ENCODE measurements around the gene B9D2. TPM values are rescaled to one million over a fixed set of nuclear protein-coding genes. Genes with fewer than 3 reads are reported as not detected.
A peak's percentile ranks its signal among the peaks of the same experiment; 100 is the strongest.

The B9D2 gene
- total and polyA plus RNA-seq, 7 donors: 1.7 to 13.1 (median 2.5) TPM

DNA sequence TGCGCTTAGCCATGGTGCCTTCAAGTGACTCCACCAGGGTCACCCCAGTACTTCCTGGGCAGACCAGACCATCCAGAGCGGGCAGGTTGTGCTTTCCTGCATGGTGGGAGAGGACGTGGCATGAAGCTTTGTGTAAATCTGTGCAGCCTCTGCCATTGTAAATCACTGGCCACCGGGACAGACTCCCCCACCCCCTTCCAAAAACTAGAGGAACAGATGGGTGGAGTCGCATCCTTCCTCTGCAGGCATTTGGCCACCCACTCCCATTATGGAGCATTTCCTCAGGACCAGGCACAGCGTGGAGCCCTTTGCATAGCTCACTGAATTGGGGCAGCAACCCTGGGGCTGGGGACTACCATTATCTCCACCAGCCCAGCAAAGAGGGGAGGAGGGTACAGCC is 41.8 kb upstream of the B9D2 start:
- TF ChIP-seq, protein P1, sequence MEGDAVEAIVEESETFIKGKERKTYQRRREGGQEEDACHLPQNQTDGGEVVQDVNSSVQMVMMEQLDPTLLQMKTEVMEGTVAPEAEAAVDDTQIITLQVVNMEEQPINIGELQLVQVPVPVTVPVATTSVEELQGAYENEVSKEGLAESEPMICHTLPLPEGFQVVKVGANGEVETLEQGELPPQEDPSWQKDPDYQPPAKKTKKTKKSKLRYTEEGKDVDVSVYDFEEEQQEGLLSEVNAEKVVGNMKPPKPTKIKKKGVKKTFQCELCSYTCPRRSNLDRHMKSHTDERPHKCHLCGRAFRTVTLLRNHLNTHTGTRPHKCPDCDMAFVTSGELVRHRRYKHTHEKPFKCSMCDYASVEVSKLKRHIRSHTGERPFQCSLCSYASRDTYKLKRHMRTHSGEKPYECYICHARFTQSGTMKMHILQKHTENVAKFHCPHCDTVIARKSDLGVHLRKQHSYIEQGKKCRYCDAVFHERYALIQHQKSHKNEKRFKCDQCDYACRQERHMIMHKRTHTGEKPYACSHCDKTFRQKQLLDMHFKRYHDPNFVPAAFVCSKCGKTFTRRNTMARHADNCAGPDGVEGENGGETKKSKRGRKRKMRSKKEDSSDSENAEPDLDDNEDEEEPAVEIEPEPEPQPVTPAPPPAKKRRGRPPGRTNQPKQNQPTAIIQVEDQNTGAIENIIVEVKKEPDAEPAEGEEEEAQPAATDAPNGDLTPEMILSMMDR (IDR thresholded peaks at IDR 0.05): no peak
- intact Hi-C loops (cut with DNase I): no loop called here
- no peak overlapping the region for H3K27ac ChIP-seq

DNA sequence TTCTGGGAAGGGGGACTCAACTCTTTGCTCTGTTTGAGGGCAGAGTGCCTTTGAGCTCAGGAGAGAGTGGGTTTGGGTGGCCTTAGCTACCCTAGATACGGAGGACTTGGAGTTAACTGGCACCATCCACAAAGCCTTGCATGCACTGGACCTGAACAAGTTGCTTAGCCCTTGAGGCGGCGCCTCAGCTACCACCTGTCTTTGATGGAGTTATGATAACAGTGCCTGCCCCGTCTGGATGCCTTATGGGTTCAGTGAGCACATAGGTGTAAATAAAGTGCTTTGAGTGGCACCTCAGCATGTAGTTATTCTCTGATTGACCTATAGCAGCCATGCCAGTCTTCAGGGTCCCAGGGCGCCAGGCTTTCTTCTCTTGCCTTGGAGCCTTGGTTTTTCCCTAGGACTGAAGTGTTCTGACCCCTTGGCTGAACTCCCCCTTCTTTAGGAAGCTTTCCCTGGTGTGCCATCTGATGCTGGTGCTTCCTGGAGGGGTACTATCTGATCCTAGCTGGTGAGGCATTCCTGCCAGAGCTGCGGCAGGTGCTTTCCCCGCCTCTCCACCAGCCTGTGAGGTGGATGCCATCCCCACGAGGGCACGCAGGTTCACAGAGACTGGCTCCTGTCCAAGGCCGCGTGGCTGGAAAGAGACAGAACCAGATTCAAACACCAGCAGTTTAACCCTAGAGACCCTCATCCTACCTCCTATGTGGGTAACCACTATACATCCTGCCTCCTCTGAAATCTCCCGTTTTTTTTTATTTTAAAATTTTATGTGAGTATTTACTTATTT is 39.4 kb upstream of the B9D2 start:
- WGBS, 3 donors: 49 to 59% (median 49%) methylated on average over 12 of the region's 12 CpGs
- Histone ChIP-seq H3K4me3 (no peak overlapping the region), H3K4me1 (peaks cover 21% of the 10 kb centered on the region), H3K27me3 (ENCODE audit: insufficient read depth in 3 of 3, low read length in 2 of 3) (no peaks in the 10 kb centered on the region), H3K9me3 (no peaks in the 10 kb centered on the region), H3K36me3 (ENCODE audit: insufficient read depth in 1 of 2, low read depth in 1 of 2) (peaks cover 0 to 13% of the 10 kb centered on the region in 2 donors), H3K27ac (peak overlapping the region; percentile 23)
- no peak for DNase-seq
- intact Hi-C loops (cut with DNase I): no loop called here
- TF ChIP-seq, protein P1 (IDR thresholded peaks at IDR 0.05): no peak
- ATAC-seq: no peak

More for the DNA sequence above, 41.8 kb upstream of the B9D2 start:
- DNase-seq (no peak), ATAC-seq (no peak)
- no peaks in the 10 kb centered on the region for H3K27me3 ChIP-seq (ENCODE audit: insufficient read depth in 3 of 3, low read length in 2 of 3)
- H3K4me3 ChIP-seq: no peak overlapping the region
- no peaks in the 10 kb centered on the region for H3K9me3 ChIP-seq
- WGBS, 3 donors: 63 to 75% (median 70%) methylated on average over 6 of the region's 6 CpGs
- H3K36me3 ChIP-seq (ENCODE audit: insufficient read depth in 1 of 2, low read depth in 1 of 2): peaks cover 0 to 15% of the 10 kb centered on the region in 2 donors
- H3K4me1 ChIP-seq: peaks cover 31% of the 10 kb centered on the region

DNA sequence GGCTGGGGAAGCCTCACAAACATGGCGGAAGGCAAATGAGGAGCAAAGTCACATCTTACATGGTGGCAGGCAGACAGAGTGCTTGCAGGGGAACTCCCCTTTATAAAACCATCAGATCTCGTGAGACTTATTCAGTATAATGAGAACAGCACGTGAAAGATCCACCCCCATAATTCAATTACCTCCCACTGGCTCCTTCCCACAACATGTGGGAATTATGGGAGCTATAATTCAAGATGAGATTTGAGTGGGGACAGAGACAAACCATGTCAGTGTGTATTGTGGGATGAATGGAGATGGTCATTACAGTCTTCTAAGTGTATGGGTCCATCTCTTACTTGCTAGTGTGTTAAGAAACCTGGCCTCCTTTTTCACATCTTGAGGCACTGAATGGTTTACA is 38.1 kb upstream of the B9D2 start:
- H3K4me3 ChIP-seq: no peak overlapping the region
- ATAC-seq (no peak), DNase-seq (no peak)
- H3K27ac ChIP-seq: no peak overlapping the region
- H3K27me3 ChIP-seq (ENCODE audit: insufficient read depth in 3 of 3, low read length in 2 of 3): no peaks in the 10 kb centered on the region
- WGBS, 3 donors: 61 to 66% (median 62%) methylated on average over 3 of the region's 3 CpGs
- intact Hi-C loops (cut with DNase I): no loop called here
- TF ChIP-seq, protein P1 (IDR thresholded peaks at IDR 0.05): no peak
- H3K9me3 ChIP-seq: no peaks in the 10 kb centered on the region
- H3K4me1 ChIP-seq: peaks cover 22% of the 10 kb centered on the region
- H3K36me3 ChIP-seq (ENCODE audit: insufficient read depth in 1 of 2, low read depth in 1 of 2): peaks cover 0 to 13% of the 10 kb centered on the region in 2 donors

DNA sequence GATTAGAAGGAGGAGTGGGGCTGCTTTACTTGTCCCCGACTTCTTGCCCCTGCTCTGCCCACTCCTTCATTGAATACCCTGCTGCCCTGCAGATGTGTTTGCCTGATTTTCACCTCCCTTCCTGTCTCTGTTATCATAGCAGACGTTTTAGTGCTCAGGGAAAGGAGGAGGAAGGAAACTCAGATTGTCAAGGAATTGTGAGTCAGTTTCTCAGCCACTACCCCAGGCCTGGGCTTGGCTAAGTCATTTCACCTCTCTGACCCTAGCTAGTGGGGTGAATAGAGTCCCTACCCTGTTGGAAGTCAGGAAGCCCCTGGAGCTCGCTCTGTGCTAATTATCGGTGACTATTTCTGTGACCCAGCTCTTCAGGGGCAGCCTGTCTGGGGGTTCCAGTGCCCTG is 37.5 kb upstream of the B9D2 start:
- intact Hi-C loops (cut with DNase I): no loop called here
- H3K36me3 ChIP-seq (ENCODE audit: insufficient read depth in 1 of 2, low read depth in 1 of 2): peaks cover 0 to 13% of the 10 kb centered on the region in 2 donors
- no peak overlapping the region for H3K4me3 ChIP-seq
- ATAC-seq (no peak), DNase-seq (no peak)
- no peaks in the 10 kb centered on the region for H3K9me3 ChIP-seq
- no peak overlapping the region for H3K27ac ChIP-seq
- WGBS, 3 donors: 54 to 70% (median 63%) methylated on average over 4 of the region's 4 CpGs
- H3K27me3 ChIP-seq (ENCODE audit: insufficient read depth in 3 of 3, low read length in 2 of 3): no peaks in the 10 kb centered on the region
- peaks cover 22% of the 10 kb centered on the region for H3K4me1 ChIP-seq
- TF ChIP-seq, protein P1 (IDR thresholded peaks at IDR 0.05): no peak
